MCF 10A (cell line): ENCODE measurements around the gene TMEM150B. TPM values are rescaled to one million over a fixed set of nuclear protein-coding genes. Genes with fewer than 3 reads are reported as not detected.

Source experiments
- Bru-seq: library from RNA; stranded (reverse); fragments of 400-500 nt; gene quantifications from one replicate; lab custom pipeline; 2021; lab: Mats Ljungman, UMichigan
- BruChase-seq, 2 experiments: library from RNA; stranded (reverse); fragments of 400-500 nt; gene quantifications; one replicate each; lab custom pipeline; 2021; lab: Mats Ljungman, UMichigan
- BruUV-seq: library from RNA; stranded (reverse); fragments of 400-500 nt; replicated peaks from 2 replicates; lab custom pipeline; 2021; lab: Mats Ljungman, UMichigan
- CTCF ChIA-PET: fragments of 300-600 bp; sonication (Branson Sonifier 250); formaldehyde crosslinking; extraction: SDS; loops from one replicate; lab custom pipeline; 2021; ENCODE audit warnings: antibody characterized with exemption, inconsistent platforms; lab: Yijun Ruan, JAX
- POLR2A ChIA-PET: fragments of 300-600, 350-650 bp; sonication (Branson Sonifier 250); formaldehyde crosslinking; extraction: SDS; loops from one replicate; lab custom pipeline; 2020; ENCODE audit warnings: antibody characterized with exemption, inconsistent platforms; lab: Yijun Ruan, JAX
- DNase-seq: peaks from one replicate; pipeline ENCODE4 v3.0.0-alpha.2; 2018; ENCODE audit not compliant: unreplicated experiment
- H3K27ac Mint-ChIP-seq: one replicate; pipeline ENCODE4 v1.8.0; 2022; ENCODE audit warnings: mild to moderate bottlenecking, low read depth, mixed read lengths; ENCODE audit not compliant: unreplicated experiment
- H3K27me3 Mint-ChIP-seq: one replicate; pipeline ENCODE4 v1.8.0; 2022; ENCODE audit warnings: mixed read lengths; ENCODE audit not compliant: insufficient read depth, unreplicated experiment
- H3K36me3 Mint-ChIP-seq: one replicate; pipeline ENCODE4 v1.8.0; 2022; ENCODE audit warnings: mild to moderate bottlenecking, moderate library complexity, mixed read lengths; ENCODE audit not compliant: insufficient read depth, unreplicated experiment
- H3K4me1 Mint-ChIP-seq: one replicate; pipeline ENCODE4 v1.8.0; 2022; ENCODE audit warnings: mixed read lengths; ENCODE audit not compliant: insufficient read depth, unreplicated experiment
- H3K4me3 Mint-ChIP-seq: one replicate; pipeline ENCODE4 v1.8.0; 2022; ENCODE audit warnings: mild to moderate bottlenecking, moderate library complexity, mixed read lengths; ENCODE audit not compliant: unreplicated experiment
- H3K9me3 Mint-ChIP-seq: one replicate; pipeline ENCODE4 v1.8.0; 2022; ENCODE audit warnings: mixed read lengths; ENCODE audit not compliant: unreplicated experiment
- intact Hi-C: fragments of 100-400 bp; cut with micrococcal nuclease; formaldehyde crosslinking; loops from 2 replicates; pipeline ENCODE4 v1.14.1; 2022
- long read RNA-seq: library from polyadenylated mRNA; stranded (forward); transcript quantifications from one replicate; pipeline ENCODE4 v2.0.0, GENCODE V29; 2022
- total RNA-seq: library from RNA; stranded (reverse); gene quantifications from 2 replicates; pipeline ENCODE4 v1.2.3, GENCODE V29; 2022
- TF ChIP-seq, protein P1 (sequence below): fragments of 200-600 bp; IDR thresholded peaks from one replicate; pipeline ENCODE4 v1.8.0; 2022; ENCODE audit warnings: antibody characterized with exemption, mild to moderate bottlenecking; ENCODE audit not compliant: unreplicated experiment

Gene TMEM150B, protein sequence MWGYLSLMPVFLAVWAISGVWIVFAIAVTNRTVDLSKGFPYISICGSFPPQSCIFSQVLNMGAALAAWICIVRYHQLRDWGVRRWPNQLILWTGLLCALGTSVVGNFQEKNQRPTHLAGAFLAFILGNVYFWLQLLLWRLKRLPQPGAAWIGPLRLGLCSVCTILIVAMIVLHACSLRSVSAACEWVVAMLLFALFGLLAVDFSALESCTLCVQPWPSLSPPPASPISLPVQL
- total RNA-seq (not detected in 2 replicates), Bru-seq, nascent RNA (not detected), BruChase-seq, experiment 1, labeled RNA remaining after a 6-hour chase (not detected), BruChase-seq, experiment 2, labeled RNA remaining after a 2-hour chase (not detected)
- long read RNA-seq, result 0 reads

DNA sequence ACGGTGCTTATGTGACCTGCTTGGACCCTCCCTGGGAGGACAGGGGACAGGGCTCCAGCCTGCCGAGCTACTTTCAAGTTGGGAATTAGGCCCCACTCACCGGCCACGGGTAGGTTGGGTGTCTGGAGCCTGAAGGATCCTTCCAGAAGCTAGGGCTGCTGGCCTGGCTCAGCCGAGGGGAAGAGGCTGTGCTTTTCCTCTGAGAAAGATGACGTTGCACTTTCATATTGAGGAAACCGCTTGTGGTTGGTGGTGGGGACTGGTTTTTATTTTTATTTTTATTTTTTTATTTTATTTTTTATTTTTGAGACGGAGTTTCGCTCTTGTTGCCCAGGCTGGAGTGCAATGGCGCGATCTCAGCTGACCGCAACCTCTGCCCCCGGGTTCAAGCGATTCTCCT lies at the start of gene TMEM150B:
Gene TMEM150B, minus strand, starts transcription at position 170 of the 400 bp plus-strand sequence. CDS start 4,305 bp downstream, outside the sequence.
- peaks cover 27% of the 10 kb centered on the region for H3K27me3 Mint-ChIP-seq
- no peak within 1 kb of the TSS for H3K4me3 Mint-ChIP-seq
- intact Hi-C loops, result no loop called here
- DNase-seq, result no peak
- POLR2A ChIA-PET, result interaction anchor here (0.9 to 1.5 kb wide), 4 partner anchors 11 to 59 kb away, joined by 3 to 4 read pairs (median 3); partner anchors contain the start of genes KMT5C and TMEM238
- peaks cover 10% of the 10 kb centered on the region for H3K36me3 Mint-ChIP-seq
- H3K9me3 Mint-ChIP-seq, result no peaks in the 10 kb centered on the region
- no TSS peak for BruUV-seq
- no peak within 1 kb of the TSS for H3K27ac Mint-ChIP-seq
- TF ChIP-seq, protein P1, sequence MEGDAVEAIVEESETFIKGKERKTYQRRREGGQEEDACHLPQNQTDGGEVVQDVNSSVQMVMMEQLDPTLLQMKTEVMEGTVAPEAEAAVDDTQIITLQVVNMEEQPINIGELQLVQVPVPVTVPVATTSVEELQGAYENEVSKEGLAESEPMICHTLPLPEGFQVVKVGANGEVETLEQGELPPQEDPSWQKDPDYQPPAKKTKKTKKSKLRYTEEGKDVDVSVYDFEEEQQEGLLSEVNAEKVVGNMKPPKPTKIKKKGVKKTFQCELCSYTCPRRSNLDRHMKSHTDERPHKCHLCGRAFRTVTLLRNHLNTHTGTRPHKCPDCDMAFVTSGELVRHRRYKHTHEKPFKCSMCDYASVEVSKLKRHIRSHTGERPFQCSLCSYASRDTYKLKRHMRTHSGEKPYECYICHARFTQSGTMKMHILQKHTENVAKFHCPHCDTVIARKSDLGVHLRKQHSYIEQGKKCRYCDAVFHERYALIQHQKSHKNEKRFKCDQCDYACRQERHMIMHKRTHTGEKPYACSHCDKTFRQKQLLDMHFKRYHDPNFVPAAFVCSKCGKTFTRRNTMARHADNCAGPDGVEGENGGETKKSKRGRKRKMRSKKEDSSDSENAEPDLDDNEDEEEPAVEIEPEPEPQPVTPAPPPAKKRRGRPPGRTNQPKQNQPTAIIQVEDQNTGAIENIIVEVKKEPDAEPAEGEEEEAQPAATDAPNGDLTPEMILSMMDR, result no peak
- peaks cover 12% of the 10 kb centered on the region for H3K4me1 Mint-ChIP-seq
- CTCF ChIA-PET, result interaction anchor here (0.7 to 1.6 kb wide), 2 partner anchors 15 to 23 kb away, joined by 4 to 11 read pairs; no protein-coding TSS in a partner anchor

DNA sequence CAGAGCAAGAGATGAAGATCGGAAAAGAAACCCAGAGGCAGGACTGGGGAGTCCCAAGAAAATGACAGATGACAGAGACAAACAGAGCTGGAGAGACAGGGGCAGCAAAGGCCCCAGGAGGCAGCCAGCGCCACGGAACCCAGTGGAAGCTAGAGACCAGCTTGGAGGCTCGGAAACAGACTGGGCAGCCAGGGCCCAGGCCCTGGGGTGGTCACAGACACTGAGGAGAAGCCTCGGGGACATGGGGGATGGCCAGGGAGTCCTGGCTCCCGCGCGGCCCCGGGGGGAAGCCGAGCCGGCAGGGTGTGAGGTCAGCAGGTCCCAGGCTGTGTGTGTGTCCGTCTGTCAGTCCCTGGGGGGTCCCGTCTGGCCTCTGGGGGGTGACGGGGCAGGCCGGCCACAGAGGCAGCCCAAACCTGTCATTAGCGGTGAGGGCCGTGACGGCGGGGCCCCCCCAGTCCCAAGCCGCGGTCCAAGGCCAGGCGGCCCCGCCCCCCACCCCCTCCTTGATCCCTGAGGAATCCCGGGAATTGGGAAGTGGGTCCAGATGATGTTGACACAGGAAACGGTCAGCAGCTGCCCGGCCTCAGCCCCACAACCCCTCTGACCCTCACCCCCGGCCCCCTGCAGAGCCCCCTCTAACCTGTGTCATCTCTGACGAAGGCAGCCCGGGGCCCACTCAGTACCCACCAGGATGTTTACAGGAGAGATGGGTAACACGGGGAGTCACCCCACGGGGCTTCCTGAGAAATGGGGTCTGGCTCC lies 49.0 kb upstream of the TMEM150B start:
- H3K36me3 Mint-ChIP-seq, result peaks cover 10% of the 10 kb centered on the region
- no peaks in the 10 kb centered on the region for H3K9me3 Mint-ChIP-seq
- H3K27ac Mint-ChIP-seq, result peak overlapping the region; percentile 11
- ChIA-PET POLR2A (interaction anchor here (0.7 kb wide), 1 partner anchor 10 kb away, joined by 3 read pairs; the partner anchor contains the start of gene TMEM238), CTCF (no interaction called here)
- H3K4me1 Mint-ChIP-seq, result peaks cover 27% of the 10 kb centered on the region
- no TSS peak for BruUV-seq
- no peak overlapping the region for H3K4me3 Mint-ChIP-seq
- TF ChIP-seq, protein P1, result no peak
- H3K27me3 Mint-ChIP-seq, result peaks cover 28% of the 10 kb centered on the region
- DNase-seq, result no peak
- intact Hi-C loops, result no loop called here

DNA sequence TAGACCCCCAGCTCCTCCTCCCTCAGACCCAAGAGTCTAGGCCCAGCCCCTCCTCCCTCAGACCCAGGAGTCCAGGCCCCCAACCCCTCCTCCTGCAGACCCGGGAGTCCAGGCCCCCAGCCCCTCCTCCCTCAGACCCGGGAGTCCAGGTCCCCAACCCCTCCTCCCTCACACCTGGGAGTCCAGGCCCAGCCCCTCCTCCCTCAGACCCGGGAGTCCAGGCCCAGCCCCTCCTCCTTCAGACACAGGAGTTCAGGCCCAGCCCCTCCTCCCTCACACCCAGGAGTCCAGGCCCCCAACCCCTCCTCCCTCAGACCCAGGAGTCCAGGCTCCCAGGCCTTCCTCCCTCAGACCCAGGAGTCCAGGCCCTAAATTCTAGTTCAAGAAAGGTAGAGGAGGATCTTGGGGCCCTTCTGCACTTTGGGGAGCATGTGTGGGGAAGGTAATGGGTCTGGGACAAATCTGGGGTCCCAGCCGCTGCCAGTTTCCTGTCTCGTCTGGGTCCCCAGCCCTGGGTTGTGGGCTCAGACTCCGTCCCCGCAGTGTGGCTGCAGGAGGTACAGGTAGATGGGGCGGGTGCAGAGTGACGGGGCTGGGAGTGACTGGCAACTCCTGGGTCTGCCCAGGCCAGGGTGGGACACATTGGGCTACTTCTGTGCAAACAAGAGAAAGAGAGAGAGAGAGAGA lies 48.3 kb upstream of the TMEM150B start:
- DNase-seq, result no peak
- H3K27me3 Mint-ChIP-seq, result peaks cover 28% of the 10 kb centered on the region
- H3K4me3 Mint-ChIP-seq, result no peak overlapping the region
- H3K27ac Mint-ChIP-seq, result peak overlapping the region; percentile 11
- ChIA-PET POLR2A (interaction anchor here (0.7 to 0.9 kb wide), 4 partner anchors 10 to 72 kb away, joined by 3 to 4 read pairs (median 3); partner anchors contain the start of gene TMEM238), CTCF (interaction anchor here (1.8 kb wide), 1 partner anchor 72 kb away, joined by 5 read pairs; no protein-coding TSS in a partner anchor)
- intact Hi-C loops, result no loop called here
- H3K9me3 Mint-ChIP-seq, result no peaks in the 10 kb centered on the region
- H3K36me3 Mint-ChIP-seq, result peaks cover 10% of the 10 kb centered on the region
- TF ChIP-seq, protein P1, result no peak
- peaks cover 27% of the 10 kb centered on the region for H3K4me1 Mint-ChIP-seq
- no TSS peak for BruUV-seq
